Hematopoietic multipotent progenitor cell treated with erythropoietin and hydrocortisone succinate and interleukin-3 and kit ligand, for 8 days (in vitro differentiated cells): ENCODE results near the gene PDLIM5.
"Not testable (repeated sequence)": the region's sequence is repeated elsewhere in the genome, so short reads cannot be mapped to it uniquely, and the experiment has no call there.

Experiments used
- DNase-seq: peaks from one replicate; pipeline ENCODE4 v3.0.0-alpha.2; 2015

The PDLIM5 gene

GRCh38 chr4:94665021-94665420 lies 213.3 kb downstream of the PDLIM5 start:
- not testable (repeated sequence) for DNase-seq

GRCh38 chr4:94665500-94666404 lies 214.0 kb downstream of the PDLIM5 start:
- no peak for DNase-seq

DNA sequence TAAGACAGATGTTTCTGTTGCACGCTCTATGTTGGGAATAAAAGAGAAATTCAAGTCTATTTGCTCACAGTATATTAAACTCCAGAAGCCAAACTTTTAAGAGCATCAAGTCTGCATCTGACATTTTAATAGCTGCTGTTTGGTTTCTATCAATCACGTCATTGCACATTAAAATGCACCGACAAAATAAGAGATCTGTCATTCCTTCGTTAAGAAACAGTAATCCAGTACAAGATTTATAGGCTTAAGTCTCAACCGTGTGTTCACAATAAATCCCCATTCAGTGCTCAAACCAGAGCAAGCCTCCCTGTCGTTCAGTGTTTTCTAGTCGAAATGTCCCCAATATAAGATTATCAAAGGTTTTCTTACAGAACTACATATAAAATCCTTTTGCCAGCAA lies 217.0 kb downstream of the PDLIM5 start:
- no peak for DNase-seq

DNA sequence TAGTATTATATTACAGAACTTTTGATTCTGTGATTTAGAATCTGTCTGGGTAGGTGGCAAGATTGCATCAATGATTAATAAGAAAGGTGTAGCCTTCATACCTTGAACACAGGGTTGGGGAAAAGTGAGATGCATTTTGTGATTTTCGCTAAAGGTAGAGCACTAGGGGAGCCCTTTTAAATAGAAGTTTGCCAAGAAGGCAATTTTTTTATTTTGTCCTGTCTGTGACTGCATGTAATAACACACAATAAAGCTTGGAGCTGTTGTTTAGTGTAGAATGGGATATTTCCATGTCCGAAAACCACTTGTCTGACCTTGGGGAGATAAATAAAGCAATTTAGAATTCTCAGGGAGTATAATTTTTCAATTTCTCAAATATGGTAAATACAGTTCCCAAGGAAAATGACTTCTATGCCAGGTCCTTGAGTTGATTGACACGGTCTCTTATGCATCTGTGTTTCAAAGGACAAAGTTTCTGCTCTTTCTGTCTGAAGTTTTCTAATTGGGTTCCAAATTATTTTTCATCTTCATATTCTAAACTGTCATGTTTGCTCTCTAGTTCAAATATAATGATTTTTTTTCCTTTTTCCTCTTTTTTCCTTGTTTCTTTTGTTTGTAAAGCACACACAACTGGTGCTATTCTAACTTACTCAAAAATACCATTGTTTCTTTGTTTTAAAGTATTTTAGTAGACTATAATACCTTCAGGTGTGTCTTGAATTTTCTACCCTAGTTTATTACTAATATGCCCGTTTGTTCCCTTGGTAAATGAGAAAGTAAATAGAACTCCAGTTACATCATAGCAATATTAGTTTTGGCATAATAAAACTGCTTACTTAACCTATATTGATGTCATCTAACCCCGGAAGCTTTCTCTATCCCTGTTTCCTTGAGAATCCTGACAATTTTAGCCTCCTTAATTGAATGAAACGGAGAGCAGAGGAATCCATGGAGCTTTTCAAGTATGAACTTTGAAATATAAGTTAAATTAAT lies 218.2 kb downstream of the PDLIM5 start:
- DNase-seq: no peak

DNA sequence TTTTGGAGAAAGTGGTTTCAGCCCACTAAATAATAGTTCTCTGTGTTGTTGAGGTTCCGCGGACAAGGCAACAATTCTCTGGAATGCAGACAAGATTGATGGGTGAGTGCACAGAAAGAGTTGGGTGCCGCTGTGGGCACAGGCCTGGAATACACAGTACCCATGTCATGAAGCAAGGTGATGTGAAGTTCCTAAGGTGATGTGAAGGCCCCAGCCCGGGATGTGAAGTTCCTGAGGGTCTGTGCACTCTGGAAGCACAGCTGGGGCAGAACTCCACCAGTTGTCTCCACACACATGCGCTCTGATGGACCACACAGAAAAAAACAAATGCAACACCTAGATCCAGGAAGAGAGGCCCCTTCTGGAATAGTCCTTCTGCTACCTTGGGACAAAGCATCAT lies 219.4 kb downstream of the PDLIM5 start:
- no peak for DNase-seq

- DNase-seq: no peak
Observed at GRCh38 chr4:94673961-94674360, 222.2 kb downstream of the PDLIM5 start.

- DNase-seq: no peak
Observed at GRCh38 chr4:94676970-94677369, 225.2 kb downstream of the PDLIM5 start.

- DNase-seq: no peak
Observed at GRCh38 chr4:94678896-94679295, 227.2 kb downstream of the PDLIM5 start.

GRCh38 chr4:94680176-94680862 lies 228.6 kb downstream of the PDLIM5 start:
- no peak for DNase-seq

DNA sequence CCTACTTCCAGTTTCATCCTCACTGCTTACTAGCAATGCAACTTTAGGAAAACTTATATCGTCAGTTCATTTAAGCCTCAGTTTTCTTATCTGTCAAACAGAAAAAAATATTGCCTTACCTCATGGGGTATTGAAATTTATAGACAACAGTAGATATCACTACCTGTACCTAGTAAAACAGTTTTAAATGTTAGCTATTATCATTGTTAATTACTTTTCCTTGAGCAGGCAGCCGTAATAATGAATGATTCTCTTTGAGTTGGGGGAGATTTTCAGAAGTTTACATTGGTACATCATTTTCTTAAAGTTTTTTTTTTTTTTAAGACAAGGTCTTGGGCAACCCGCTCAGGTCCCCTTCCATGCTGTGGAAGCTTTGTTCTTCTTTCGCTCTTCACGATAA lies 234.3 kb downstream of the PDLIM5 start:
- DNase-seq: no peak

GRCh38 chr4:94689155-94689860 lies 237.6 kb downstream of the PDLIM5 start:
- DNase-seq: no peak

GRCh38 chr4:94690851-94691254 lies 239.1 kb downstream of the PDLIM5 start:
- no peak for DNase-seq

DNA sequence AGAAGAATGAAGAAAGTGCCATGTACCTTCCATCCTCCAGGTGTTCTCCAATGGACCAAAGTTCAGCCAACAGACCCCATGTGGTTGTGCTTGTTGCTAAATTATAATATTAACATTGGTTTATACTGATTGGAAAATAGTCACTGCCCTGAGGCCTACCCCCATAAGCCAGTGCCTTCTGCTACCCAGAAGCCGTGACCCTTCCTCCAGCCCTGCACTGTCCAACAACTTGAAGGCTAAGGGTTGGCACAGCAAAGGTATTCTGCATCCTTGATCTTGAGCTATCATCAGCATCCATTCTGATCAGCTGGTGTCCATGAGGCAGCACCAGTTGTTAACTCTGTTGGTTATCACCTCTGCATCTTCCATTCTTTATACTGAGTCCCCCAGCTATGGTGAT lies 239.8 kb downstream of the PDLIM5 start:
- no peak for DNase-seq

DNA sequence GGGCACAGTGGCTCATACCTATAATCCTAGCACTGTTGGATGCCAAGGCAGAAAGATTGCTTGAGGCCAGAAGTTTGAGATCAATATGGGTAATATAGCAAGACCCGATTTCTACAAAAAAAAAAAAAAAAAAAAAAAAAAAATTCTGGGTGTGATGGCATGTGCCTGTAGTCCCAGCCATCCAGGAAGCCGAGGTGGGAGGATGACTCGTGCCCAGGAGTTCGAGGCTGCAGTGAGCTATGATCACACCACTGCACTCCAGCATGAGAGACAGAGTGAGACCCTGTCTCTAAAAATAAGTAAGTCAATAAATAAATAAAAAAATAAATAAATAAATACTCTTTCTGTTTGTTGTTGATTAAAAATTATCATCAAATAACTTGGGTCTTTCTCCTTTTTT lies 243.6 kb downstream of the PDLIM5 start:
- no peak for DNase-seq

DNA sequence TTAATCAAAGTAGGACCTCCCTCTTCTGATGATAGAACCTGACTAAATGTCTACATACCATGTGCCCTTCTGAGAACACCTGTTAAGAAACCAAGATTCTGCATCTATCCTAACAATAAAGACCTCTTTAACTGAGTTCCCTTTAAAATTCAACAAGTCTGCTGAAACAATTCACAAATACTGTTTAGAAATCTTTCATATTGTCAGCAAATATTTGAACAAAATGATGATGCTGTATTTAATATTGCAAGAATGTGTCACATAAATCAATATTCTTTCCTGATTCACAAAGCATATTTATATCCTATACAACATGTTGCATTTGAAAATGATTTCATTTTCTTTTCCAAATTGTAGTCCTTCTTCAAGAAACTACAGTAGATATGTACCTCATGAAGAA lies 246.4 kb downstream of the PDLIM5 start:
- no peak for DNase-seq

GRCh38 chr4:94700298-94700697 lies 248.6 kb downstream of the PDLIM5 start:
- DNase-seq: no peak

DNA sequence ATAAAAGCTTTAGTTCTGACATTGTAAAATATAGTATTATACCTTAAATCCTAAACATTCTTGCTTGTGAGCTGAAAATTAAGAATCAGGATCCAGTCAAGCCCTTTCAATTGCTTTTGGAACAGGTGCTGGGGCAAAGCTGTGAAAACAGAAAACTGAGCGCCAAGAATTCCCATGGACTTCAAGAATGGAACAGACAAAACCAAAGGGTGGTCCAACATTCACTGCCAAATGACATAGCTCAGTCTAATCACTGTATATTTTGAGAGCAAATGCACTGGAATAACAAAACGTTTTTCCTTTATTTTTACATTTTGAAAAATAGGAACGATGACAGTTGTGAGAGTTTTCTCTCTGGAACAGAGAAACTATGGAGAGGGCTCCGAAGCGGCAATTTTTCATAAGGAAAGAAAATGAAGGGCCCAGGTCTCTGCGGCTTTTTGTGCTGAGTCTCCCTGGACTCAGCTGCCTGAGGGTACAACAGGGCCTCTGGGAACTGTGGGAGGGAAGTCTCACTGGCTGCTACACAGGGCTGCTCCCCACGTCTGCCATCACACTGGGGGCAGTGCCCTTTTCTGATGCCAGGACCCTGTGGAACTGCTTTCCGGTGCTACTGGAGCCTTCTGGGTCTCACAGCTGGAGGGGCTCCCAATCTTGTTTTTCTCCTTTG lies 250.0 kb downstream of the PDLIM5 start:
- DNase-seq: no peak

GRCh38 chr4:94711635-94712034 lies 259.9 kb downstream of the PDLIM5 start:
- no peak for DNase-seq

GRCh38 chr4:94714365-94715160 lies 262.8 kb downstream of the PDLIM5 start:
- no peak for DNase-seq

DNA sequence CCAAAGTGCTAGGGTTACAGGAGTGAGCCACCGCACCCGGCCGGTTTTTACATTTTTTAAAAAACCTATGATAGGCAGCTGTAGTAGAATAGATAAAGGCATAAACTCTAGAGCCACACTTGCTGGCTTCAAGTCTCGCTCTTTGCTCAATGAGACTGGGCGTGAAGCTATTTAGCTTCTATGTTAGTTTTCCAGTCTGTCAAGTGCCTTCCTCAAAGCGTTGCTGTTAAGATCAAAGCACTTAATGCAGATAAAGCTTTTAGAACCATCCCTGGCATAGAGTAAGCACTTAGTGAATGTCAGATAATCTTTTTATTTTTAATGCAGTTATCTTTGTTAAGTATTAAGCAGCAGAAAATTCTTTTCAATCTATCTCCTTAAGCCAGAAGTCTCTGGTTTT lies 264.0 kb downstream of the PDLIM5 start:
- no peak for DNase-seq
